Keratinocyte (primary cell): ENCODE measurements around the gene IL21R.

Experiments
- EZH2 ChIP-seq: IDR thresholded peaks from one replicate; pipeline ENCODE4 v1.6.1; 2012; ENCODE audit warnings: inconsistent platforms, mild to moderate bottlenecking, low read length, moderate library complexity
- TF ChIP-seq, protein P1 (sequence below), 3 experiments: IDR thresholded peaks in 1 of 3; conservative IDR thresholded peaks in 1 of 3; optimal IDR thresholded peaks in 1 of 3; 2 replicates in 2 of 3; 3 replicates in 1 of 3; pipeline versions ENCODE3 to v1.5.1; 2011; ENCODE audit warnings: low read length in 3 of 3, mild to moderate bottlenecking in 3 of 3, moderate library complexity in 2 of 3, control low read depth in 1 of 3, inconsistent platforms in 1 of 3; ENCODE audit not compliant: insufficient read depth in 2 of 3; ENCODE audit errors: extremely low read depth in 1 of 3

GRCh38 chr16:27399969-27400368 lies 2.0 kb upstream of the IL21R start:
- TF ChIP-seq, protein P1, sequence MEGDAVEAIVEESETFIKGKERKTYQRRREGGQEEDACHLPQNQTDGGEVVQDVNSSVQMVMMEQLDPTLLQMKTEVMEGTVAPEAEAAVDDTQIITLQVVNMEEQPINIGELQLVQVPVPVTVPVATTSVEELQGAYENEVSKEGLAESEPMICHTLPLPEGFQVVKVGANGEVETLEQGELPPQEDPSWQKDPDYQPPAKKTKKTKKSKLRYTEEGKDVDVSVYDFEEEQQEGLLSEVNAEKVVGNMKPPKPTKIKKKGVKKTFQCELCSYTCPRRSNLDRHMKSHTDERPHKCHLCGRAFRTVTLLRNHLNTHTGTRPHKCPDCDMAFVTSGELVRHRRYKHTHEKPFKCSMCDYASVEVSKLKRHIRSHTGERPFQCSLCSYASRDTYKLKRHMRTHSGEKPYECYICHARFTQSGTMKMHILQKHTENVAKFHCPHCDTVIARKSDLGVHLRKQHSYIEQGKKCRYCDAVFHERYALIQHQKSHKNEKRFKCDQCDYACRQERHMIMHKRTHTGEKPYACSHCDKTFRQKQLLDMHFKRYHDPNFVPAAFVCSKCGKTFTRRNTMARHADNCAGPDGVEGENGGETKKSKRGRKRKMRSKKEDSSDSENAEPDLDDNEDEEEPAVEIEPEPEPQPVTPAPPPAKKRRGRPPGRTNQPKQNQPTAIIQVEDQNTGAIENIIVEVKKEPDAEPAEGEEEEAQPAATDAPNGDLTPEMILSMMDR (optimal IDR thresholded peaks at IDR 0.05 in 1 of 3, IDR thresholded peaks at IDR 0.05 in 1 of 3, conservative IDR thresholded peaks at IDR 0.05 in 1 of 3; ENCODE audit: extremely low read depth in 1 of 3, insufficient read depth in 2 of 3, low read length in 3 of 3) = no peak
- TF ChIP-seq EZH2 = no peak
